ENCODE data around the gene ATOSB.

ATOSB gene

GRCh38 chr9:35054185-35054835 is 61.4 kb downstream of the ATOSB start:
- no peak for DNase-seq (ENCODE audit: low read depth)

Data from activated gamma-delta T cell treated with anti-CD3 and anti-CD28 coated beads, Interleukin-2, amount 50 U/mL, for 16 hours (primary cell).